OCI-LY1 (cell line): ENCODE results near the gene RAPGEF2.

ENCODE experiments used
- EZH2 ChIP-seq: fragments of 200-600 bp; sonication (generic), shearing (Covaris generic); IDR thresholded peaks from 2 replicates; pipeline ENCODE4 v1.8.0; 2017; ENCODE audit warnings: borderline replicate concordance, mixed run types, mild to moderate bottlenecking, antibody characterized with exemption, low read length, moderate library complexity, mixed read lengths
- TF ChIP-seq, protein P1 (sequence below): fragments of 200-600 bp; sonication (generic), shearing (Covaris generic); IDR thresholded peaks from 2 replicates; pipeline ENCODE4 v1.5.1; 2017; ENCODE audit warnings: mild to moderate bottlenecking, antibody characterized with exemption, low read length, moderate library complexity, mixed read lengths

DNA sequence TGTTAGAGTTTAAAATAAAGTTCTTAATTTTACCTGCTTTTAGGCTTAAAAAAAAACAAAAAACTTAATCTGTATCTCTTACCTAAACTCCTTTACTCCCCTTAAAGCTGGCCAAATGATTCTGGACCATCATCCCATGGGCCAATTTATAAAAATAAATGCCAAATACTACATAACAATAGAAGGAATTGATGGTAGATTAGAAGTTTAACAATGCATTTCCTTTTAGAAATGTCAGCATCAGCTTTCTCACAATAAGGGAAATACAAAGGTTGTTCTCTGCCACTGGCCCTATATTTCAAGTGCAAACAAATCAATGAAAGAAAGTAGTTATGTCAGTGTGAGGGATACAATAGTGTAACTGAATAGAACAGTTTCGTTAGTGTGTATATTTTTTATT is 5.7 kb upstream of the RAPGEF2 start:
- TF ChIP-seq, protein P1, sequence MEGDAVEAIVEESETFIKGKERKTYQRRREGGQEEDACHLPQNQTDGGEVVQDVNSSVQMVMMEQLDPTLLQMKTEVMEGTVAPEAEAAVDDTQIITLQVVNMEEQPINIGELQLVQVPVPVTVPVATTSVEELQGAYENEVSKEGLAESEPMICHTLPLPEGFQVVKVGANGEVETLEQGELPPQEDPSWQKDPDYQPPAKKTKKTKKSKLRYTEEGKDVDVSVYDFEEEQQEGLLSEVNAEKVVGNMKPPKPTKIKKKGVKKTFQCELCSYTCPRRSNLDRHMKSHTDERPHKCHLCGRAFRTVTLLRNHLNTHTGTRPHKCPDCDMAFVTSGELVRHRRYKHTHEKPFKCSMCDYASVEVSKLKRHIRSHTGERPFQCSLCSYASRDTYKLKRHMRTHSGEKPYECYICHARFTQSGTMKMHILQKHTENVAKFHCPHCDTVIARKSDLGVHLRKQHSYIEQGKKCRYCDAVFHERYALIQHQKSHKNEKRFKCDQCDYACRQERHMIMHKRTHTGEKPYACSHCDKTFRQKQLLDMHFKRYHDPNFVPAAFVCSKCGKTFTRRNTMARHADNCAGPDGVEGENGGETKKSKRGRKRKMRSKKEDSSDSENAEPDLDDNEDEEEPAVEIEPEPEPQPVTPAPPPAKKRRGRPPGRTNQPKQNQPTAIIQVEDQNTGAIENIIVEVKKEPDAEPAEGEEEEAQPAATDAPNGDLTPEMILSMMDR: no peak
- no peak for TF ChIP-seq EZH2
